Stimulated activated CD8-positive, alpha-beta memory T cell treated with anti-CD3 and anti-CD28 coated beads, Interleukin-15, amount 100 ng/mL, for 1 hour (primary cell): ENCODE data around the gene RNF5.
A peak's percentile ranks its signal among the peaks of the same experiment; 100 is the strongest.
"Not testable (repeated sequence)": the region's sequence is repeated elsewhere in the genome, so short reads cannot be mapped to it uniquely, and the experiment has no call there.

ENCODE experiments used
- DNase-seq: peaks from one replicate; pipeline ENCODE4 v3.0.0-alpha.2; 2020; ENCODE audit warnings: low read depth

RNF5 gene

DNA sequence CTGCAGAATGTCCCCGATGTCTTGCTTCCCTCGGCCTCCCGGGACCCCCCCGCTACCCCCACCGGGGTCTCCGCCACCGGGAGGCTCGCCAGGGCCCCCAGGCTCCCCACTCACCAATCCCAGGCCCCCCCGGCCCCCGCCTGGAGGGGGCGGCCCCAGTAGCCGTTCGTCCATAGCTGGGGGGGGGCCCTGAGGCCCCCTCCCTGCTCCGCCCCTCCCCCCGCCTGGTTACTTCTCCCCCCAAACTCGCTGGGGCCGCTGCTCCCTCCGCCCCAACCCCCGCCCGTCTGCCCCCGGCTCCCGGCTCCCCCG lies 11.5 kb downstream of the RNF5 start:
- DNase-seq, result no peak

DNA sequence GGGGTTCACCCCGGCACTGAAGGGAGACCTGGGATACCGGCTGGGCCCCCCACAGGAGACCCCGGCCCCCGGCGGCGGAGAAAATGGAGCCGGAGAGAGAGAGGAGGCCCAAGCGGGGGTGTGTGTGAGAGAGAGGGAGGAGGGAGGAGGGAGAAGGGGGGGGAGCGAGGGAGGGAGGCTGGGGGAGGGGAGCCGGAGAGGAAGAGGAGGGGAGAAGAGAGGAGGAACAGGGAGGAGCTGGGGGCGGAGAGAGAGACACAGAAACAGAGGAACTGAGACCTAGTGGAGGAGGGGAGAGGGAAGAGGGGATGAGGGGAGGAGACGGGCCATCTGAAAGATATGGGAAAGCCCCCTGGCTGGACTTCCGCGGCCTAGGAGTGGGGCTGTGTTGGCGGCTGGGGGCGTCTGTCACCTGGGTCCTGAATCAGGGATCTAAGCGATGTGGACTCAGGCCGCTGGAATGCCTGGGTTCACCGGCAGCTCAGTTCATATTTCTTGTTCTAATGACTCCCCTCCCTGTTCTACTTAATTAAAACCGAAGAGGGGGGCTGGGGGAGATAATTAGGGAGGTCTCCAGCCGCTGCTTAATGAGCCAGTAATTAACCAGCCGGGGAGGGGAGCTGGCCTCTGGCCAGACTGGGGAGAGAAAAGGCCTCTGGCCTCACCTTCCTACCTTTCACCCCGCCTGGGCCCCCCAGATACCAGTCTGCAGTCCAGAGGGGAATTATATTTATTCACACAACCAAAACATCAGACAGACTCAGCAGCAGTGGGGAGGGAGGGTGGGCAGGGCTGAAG lies 12.0 kb downstream of the RNF5 start, which contains the start of gene PBX2:
TSS of gene PBX2 (minus strand) at position 149 of the 798 bp plus-strand sequence. CDS start 287 bp downstream, outside the sequence.
- peak; percentile 73 for DNase-seq

DNA sequence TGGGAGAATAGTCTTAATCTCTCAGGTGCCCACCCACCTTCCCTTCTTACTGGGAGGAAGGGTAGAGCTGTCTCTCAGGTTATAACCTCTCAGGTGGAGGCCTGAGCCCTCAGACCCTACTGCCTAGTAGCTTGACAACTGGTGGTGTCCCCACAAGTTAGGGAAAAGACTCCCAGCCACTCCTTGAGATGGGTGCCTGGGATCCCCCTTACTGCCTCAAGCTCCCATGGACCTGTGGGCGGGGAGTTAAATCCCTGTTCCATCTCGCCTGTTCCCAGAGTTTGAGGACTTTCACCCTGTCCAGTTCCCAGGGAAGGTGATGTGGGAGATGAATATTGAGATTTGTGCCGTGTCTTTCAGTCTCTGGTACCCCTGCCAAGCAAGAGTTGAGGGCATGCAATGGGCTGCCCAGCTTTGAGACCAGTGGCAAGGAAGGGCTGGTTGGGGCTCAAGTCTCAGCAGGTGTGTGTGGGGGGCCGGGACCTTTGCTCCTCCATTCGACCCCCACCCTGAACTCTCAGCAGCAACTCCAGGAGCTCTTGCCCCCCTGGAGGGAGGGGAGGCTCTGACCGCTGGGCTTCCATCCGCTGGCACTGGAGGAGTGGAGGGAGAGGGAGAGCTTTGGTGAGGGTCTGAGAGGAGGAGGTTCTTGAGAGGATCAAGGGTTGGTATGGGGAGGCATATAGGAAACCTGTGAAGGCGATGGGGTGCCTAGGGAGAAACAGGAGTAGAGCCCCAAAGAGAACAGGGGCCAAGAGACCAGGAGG lies 12.9 kb downstream of the RNF5 start:
- no peak for DNase-seq

DNA sequence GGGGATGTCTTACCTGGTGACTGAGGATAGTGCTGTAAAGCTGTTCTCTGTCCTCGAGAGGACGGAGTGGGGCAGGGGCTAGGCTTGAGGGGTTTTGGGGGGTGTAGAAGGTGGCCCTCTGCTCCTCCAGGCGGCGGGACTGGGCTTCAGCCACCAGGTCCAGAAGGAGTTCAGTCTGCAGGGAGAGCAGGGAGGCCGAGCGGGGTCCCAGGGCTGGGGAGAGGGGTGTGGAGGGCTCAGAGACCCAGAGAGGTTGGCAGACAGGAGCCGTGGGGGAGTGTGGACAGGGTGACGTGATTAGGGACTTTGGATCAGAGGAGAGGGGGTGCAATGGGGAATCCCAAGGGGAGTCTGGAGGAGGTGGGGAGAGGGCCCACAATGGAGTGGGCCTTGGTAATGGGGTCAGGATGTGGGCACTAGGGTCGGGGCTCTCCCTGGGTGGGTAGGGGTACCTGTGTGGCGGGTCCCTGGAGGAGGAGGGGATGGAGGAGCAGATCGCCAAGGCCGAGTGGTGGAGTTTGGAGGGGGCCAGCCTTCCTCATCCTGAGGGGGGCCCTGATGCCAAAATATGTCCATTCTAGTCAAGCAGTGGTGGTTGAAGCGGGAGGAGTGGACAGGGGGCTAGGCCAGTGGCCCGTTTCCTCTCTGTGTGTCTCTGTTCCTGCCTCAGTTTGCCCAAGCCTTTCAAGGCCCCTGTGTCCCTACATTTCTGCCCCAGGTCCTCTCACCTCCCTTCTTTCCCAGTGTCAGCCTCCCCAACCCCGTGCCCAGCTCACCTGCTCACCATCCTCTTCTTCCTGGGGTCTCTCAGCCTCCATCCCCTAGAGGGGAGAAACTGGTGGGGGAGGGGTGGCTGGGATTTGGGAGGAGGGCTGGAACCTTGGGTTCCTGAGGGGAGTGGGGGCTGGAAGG lies 13.7 kb downstream of the RNF5 start:
- no peak for DNase-seq

DNA sequence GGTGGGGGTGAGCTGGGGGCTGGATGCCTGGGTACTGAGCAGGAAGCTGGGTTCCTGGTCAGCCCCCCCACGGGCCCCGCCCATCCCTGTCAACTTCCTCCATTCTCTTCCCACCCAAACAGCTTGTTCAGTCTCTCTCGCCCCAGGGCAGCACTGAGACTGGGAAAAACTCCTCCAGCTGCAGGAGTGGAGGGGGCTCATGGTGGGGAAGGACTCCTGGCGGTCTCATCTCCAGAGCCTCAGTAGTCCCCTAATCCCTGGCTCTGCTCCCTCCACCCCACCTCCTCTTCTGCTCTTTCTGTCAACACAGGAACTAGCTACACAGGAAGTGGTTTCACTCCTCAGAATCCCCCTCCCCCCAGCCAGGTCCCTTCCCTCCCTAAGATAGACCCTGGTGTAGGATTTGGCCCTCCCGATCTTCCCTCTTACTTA lies 14.4 kb downstream of the RNF5 start, which contains the start of gene GPSM3:
TSS of gene GPSM3 (minus strand) at position 36 of the 432 bp plus-strand sequence. CDS start 130 bp downstream, outside the sequence.
- DNase-seq, result peak; percentile 21

DNA sequence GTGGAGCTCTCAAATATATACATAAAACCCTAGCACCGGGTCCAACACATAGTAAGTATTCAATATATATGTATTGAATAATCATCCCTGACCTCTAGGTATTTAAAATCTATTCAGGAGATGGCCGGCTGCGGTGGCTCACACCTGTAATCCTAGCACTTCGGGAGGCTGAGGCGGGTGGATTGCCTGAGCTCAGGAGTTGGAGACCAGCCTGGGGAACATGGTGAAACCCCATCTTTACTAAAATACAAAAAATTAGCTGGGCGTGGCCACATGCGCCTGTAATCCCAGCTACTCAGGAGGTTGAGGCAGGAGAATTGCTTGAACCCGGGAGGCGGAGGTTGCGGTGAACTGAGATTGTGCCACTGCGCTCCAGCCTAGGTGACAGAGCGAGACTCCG lies 14.9 kb downstream of the RNF5 start:
- not testable (repeated sequence) for DNase-seq

DNA sequence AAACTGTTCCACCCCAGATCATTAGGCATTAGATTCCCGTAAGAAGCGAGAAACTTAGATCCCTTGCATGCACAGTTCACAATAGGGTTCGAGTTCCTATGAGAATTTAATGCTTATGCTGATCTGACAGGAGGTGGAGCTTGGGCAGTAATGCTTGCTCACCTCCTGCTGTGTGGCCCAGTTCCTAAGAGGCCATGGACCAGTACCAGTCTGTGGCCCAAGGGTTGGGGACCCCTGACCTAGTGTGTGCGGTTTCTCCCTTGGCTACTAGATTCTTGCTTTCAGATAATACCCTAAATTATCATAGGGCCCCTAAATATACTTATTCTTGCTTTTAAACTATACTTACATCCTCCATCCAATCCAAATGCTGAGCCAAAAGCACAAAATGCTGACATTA lies 16.2 kb downstream of the RNF5 start:
- DNase-seq, result no peak

DNA sequence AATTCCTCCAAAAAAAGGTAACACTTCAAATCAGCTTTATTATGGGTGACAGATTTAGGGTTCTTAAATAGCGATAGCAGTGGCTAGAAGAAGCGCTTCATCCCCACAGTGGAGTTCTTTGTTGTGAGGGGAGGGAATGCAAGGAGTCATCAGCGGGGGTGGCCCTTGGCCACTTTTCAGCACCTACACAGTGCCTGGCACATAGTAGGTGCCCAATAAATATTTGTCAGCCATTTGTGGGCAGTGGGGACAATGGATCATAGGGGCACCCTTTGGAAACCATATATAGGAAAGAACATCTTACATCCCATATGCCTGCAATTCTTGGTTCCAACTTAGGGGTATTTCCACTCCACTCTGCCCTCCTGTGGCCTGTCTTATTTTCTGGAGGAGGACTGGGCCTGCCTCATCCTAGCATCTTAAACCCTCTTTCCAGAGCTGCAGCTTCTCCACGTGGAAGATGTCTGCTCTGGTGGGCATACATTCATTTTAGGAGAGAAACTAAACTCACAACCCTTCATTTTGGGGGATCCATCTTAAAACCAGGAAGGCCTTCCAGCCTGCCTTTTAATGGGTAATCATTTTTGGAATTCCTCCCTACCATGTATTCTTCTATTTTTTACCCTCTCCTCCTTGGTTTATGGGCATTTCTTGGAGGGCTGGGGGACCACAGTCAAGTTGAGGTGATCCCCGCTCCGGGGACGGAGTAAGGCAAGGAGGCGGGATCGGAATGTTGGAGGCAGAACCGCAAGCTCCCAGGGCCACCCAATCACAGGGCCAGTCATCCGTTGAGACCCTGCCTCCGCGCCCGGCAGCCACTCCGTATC lies 16.8 kb downstream of the RNF5 start:
- no peak for DNase-seq

DNA sequence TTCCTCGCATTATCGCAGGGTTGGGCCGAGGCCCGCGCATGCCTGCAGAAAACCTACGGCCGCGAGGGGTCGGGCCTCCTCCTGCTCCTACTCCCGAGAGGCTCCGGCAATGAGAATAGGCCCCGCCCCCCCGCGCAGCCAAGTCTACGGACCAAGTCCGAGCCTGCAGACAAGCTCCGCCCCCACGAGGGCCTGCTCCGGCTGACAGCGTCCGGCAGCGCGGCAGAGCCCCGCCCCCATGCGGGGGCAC lies 17.4 kb downstream of the RNF5 start:
- DNase-seq, result peak; percentile 99

DNA sequence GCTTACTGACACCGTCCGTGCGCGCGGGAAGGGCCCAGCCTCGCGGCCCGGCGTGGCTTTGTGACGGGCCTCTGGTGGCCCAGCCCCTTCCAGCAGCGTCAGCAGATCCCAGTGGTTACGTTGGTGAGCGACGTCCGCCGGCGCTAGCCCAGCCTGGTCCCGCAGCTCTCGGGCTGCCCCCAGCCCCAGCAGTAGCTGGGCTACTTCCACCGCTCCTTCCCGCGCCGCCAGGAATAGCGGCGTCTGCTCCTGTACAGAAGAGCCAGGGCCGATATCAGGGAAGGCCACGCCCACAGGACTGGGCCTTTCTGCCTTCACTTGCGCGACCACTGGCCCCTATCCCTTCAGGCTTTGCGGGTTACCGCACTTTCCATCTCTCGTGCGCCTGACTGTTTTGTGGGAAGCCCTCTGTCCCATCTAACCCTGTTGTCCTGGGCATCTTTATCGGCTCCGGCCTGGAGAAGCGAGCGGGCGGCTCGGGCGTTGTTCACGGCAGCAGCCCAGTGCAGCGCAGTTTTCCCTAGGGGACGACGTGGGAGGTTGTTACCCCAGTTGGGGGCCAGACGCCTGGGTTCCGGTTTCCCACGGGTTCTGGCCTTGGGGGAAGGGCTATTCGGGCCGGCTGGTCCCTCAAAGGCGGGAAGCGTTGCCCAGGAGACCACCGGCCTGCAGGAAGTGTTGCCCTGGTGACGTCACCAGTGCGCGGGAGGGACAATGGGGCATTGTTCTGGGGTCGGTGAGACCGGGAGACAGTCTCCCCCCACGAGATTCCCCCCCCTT lies 17.9 kb downstream of the RNF5 start:
- DNase-seq, result peak; percentile 27

DNA sequence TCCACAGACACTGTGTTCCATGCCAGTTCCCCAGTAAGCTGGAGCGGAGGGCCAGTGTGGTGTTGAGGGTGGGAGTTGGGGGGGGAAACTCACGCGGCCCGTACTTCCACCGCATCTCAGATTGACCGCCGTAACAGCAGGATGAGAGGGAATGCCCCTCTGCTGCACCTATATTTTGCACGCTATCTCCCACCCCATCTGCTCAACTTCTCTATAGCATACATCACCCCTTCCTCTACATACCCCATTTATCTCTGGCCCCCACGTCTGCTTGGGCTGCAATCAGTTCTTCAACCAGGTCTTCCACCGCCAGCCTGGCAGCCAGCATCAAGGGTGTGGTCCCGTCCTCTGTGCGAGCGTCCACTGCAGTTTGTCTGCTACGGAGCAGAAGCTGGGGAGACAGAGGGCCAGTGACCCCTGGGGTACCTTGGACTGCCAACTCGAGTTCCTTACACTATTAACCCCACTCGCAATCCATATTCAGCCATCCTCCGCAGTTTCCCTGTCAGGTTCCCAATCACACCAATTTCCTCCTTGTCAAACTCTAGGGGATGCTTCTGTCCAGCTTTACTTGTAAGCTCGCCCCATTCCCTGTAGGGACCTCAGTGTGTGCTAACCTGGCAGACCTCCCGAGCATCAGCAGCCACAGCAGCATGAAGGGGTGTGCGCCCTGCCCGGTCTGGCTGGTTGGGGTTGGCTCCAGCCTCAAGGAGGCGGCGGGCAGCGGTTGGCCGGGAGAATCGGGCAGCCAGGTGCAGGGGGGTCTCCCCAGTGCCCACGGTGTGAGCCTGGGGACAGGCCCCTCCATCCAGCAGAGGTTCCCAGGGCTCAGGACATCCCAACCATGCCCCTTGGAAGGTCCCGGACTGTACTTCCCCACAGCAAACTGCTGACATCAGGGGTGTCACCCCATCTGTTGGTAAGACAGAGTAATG lies 18.7 kb downstream of the RNF5 start:
- DNase-seq, result no peak

DNA sequence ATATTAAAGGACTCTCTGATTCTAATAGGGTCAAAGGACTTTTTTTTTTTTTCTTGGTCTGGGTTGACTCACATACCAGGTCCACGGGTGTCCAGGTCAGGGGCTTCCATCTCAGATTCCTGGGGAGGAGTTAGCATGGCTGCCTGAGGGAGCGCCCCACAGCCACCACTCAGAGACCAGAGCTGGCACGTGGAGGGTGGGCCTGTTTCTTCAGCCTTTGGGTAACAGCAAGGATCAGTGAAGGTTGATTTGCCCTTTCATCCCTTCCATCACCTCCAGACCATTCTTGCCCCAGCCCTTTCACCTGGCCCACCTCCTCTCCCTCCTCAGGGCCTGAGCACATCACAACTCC lies 20.1 kb downstream of the RNF5 start:
- DNase-seq, result no peak

DNA sequence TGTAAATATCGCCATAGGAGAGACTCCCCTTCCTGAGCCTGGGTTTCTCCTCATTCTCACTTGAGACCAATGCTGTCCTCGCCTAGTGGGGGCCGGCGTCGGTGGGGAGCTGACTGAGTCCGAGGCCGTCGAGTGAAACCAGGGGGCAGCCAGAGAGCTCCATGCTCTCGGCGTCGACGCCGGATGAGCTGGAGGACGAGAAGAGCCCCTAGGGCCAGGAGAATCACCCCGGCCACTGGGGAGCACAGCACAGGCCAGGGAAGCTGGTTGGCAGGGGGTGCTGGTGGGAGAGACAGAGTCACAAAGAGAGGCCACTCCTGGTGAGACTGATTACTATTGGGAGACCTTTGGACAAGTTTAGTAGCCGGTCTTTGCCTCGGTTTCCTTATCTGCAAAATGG lies 20.7 kb downstream of the RNF5 start:
- no peak for DNase-seq

DNA sequence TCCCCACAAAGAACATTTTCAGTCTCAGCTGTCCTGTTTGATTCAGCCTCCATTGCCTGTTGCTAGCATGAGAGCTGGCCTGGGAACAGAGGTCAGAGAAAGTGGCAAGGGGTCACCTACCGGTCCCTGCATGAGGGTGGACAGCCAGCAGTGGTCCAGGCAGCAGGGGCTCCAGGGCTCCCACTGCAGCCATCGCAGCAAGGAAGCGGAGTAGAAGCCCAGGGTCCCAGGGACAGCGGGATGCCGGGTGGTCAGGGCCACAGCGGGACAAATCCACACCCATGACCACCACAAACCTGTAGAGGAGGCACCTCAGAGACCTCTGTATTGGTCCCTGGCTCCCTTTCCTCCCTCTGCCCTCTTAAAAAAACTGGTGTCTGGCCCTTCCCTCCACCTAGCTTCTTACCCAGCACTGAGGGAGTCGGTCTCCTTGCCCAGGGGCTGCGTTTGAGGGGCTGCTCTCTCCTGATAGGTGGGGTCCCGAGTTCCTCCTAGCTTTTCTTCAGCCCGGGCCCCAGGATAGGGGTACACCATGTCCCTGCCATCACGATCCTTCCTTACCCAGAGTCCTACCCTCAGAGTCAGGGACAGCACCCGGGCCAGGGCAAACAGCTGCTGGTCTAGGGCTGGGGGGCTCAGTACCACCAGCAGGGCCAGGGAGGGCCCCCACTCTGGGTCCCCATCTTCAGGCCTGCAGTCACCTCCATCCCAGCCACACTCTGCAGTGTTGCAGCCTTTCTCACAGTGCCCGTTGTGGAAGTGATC lies 22.7 kb downstream of the RNF5 start:
- DNase-seq, result no peak

DNA sequence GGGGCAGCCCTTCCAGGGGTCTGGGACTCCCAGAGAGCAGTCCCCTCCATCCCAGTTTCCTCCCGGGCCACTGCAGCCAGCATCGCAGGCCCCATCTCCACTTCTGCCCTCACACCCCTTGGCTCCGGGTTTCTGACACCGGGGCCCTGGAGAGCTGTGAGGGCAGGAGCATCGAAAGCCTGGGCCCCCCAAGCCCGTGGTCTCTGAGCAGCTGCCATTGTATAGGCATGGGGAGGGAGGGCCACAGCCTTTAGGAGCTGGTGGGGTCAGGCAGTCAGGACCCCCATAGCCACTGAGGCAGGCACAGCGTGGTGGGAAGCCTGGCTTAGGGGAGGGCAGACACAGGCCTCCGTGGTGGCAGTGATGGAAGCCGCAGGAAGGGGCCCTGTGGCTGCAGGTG lies 24.0 kb downstream of the RNF5 start:
- DNase-seq, result no peak

DNA sequence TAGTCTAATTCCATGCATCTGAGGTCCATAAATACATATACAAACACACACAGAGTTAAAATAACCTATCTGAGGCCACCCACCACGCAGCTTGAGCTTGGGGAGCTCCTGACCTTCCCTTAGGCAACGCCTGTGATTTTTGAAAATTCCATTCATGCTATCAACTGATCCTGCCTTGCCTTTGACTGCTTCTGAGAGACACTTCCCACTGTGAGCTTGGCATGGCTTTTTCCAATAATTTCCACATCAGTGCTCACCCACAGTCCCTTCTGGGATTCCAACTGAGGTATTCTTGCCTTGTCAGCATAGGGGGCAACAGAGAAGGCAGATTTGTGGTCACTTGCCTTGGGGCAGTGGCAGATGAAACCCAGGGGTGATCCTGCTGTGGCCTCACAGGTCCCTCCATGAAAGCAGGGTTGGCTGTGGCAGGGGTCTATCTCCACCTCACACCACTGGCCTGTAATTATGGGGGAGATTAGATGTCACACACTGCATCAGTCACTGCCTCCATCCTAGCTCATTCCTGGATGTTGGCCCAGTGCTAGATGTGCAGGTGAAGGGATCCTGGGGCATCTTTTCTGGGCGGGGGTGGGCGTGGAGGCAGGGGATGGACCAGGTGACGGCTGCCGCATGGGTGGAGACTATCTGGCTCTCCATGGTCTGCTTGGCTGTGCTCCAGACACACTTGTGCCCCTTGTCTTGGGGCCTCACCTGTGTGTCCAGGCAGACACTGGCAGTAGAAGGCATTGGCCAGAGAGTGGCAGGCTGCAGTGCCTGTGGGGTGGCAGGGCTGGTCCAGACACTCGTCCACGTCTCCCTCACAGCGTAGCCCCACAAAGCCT lies 25.4 kb downstream of the RNF5 start:
- DNase-seq, result no peak

DNA sequence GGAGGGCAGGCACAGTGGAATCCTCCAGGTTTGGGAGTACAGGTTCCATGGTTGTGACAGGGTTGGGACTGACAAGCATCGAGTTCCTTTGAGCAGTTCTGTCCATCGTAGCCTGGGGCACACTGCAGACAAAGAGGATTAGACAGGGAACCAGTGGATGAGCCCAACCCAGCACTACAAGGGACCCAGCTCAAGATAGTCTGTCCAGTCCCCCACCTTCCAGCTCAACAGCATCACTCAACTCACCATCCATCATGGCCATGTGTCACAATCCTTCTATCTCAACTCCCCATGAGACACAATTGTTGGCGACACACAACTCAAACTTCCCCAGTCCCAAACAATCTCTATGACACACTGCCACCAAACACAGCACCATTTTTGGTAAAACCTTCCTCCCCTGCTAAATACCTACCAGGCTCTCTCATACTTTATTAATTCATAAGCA lies 26.1 kb downstream of the RNF5 start:
- DNase-seq, result no peak

DNA sequence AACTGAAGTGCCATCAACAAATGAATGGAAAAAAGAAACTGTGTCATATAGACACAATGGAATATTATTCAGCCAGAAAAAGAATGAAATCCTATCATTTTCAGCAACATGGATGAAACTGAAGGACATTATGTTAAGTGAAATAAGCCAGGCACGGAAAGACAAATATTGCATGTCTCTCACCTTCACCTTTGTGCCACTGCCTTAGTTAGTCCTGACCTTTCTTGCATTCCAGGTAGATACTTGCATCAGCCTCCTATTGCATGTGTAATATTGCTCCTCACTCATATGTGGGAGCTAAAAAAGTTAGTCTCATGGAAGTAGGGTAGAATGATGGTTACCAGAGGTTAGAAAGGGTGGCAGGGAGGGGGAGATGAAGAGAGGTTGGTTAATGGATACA lies 30.8 kb downstream of the RNF5 start:
- no peak for DNase-seq
